ENCODE results near the gene MTHFSD.

MTHFSD gene

GRCh38 chr16:86584071-86584685 lies 29.1 kb upstream of the MTHFSD start:
- no peak for DNase-seq (ENCODE audit: low read depth in 2 of 2)

- DNase-seq (ENCODE audit: low read depth in 2 of 2): no peak
Observed at GRCh38 chr16:86581458-86581857, 26.4 kb upstream of the MTHFSD start.

DNA sequence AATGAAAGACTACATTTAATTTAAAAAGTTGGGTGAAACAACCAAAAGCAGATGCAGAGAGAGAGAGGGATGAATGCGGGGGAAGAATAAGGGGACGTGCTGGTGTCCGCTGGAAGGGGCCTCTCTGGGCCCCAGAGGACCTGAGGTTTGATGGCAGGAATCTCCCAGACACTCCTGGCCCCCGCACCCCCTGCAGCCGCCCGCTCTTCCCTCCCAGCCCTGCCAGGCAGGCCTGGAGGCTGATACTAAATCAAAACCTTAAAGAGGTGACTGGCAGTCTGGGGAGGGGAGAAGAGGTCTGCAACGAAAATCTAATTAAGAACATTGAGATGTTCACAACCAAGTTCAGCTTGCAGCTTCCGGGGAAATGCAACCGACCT lies 25.7 kb upstream of the MTHFSD start:
- no peak for DNase-seq (ENCODE audit: low read depth in 2 of 2)

DNA sequence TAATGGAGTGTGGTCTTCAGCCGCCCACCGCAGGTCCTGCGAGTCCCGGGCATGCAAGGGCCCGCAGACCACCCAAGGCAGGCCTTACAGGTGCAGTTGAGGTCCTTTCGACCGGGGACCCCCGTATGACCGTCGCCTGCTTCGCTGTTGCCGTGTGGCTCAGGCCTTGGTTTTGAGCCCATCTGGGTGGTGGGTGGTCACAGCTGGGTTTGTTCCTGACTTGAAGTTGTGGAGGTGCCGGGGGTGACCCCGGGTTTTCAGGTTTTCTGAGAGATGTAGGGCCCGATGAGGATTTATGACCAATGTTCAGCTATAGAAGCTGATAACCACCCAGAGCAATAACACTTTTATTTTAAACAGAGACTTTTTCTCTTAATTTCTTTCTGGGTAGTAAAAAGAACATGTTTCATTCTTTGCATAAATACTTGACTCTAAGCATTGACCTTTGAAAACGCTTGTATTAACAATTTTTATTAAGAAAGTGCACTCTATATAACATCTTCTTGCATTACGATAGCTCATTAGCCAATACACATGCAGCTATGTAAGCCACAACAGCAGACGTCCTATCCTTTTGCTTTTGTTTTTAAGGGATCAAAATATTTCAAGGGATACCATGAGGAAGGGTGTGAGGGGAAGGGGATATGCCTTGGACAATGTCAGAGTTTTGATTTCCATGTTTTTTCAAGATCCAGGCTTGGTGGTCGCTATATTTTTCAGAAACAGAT lies 25.2 kb upstream of the MTHFSD start:
- DNase-seq (ENCODE audit: low read depth in 2 of 2): no peak

- no peak for DNase-seq (ENCODE audit: low read depth in 2 of 2)
Observed at GRCh38 chr16:86579268-86580062, 24.4 kb upstream of the MTHFSD start.

GRCh38 chr16:86578611-86579267 lies 23.7 kb upstream of the MTHFSD start:
- DNase-seq (ENCODE audit: low read depth in 2 of 2): no peak

GRCh38 chr16:86578061-86578599 lies 23.1 kb upstream of the MTHFSD start, which contains the start of gene FOXL1:
Gene FOXL1 (plus strand): TSS chr16:86578549. CDS start chr16:86578724, 175 bp downstream.
- no peak for DNase-seq (ENCODE audit: low read depth in 2 of 2)

GRCh38 chr16:86577314-86577971 lies 22.4 kb upstream of the MTHFSD start:
- no peak for DNase-seq (ENCODE audit: low read depth in 2 of 2)

DNA sequence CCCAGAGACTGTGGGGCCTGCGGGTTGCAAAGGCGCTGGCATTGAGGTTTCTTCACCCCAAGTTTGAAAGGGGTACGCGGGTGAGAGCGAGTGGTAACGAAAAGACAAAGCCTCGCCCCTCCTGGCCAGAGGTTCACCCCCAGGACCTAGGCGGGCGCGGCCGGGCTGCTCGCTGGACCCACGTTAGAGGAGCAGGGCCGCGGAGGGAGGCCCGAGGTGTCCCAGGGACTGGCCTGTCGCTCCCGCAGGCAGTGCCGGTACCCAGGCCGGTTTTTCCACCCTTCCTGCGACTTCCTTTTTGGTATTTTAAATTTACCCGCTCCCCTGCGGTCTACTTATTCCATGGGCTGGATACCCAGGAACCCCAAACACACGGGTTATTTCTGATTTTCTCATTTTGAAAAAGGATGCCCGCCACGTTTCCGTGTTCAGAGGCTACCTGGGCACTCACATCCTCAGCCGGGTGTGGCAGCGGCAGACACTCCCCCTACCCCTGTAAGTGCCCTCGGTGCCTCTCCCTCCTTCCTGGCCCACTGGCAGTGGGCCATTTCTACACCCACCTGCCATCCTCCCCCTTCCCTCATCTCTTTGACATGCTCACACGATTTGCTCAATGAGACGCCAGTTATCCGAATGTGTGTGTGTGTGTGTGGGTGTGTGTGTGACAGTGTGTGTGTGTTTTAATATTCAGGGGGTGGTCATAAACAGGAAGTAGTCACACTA lies 21.7 kb upstream of the MTHFSD start:
- no peak for DNase-seq (ENCODE audit: low read depth in 2 of 2)

GRCh38 chr16:86575754-86576557 lies 20.9 kb upstream of the MTHFSD start:
- DNase-seq (ENCODE audit: low read depth in 2 of 2): peak in 1 of 2 donors; percentile 39

DNA sequence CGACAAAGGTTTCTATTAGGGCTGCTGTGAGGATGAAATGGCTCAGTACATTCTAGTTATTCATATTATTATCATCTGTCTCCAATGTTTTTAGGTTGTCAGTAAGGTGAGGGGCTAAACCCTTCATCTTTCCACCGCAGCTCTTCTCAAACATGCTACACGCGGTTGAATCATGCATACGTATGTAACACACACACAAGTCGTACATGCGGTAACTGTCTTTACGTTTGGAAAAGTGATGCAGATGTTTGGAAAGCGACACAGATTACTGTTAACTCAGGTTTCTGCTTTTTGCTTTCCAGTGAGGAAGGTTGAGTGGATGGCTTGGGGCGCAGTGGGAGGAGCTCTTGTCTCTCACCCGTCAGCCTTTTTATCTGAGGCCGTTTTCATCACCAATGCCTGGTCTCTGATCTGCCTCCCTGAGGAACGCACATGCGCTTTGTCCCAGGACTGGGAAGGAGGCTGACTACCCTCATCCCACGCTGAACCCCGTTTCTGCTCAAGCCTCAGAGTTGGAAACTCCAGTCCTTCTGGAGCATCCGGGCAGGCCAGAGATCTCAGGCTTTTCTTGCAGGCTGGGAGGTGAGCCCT lies 20.2 kb upstream of the MTHFSD start:
- DNase-seq (ENCODE audit: low read depth in 2 of 2): no peak

DNA sequence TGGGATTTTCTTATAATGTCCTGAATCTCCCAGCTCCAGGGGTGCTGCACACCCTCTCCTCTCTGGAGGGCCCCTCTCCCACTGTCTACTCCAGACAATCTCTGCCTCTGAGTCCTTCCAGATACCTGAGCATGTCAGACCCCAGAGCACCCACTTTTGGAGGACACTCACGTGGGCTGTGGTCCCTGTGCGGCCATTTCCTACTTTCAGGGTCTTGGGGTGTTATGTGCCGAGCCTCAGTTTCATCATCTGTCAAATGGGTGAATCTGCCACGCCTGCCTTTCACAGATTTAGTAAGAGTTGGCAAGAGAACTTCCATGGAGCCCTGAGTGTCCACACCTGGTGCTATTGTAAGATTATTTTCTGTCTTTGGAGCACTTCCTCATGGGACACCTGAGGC lies 19.6 kb upstream of the MTHFSD start:
- DNase-seq (ENCODE audit: low read depth in 2 of 2): no peak

DNA sequence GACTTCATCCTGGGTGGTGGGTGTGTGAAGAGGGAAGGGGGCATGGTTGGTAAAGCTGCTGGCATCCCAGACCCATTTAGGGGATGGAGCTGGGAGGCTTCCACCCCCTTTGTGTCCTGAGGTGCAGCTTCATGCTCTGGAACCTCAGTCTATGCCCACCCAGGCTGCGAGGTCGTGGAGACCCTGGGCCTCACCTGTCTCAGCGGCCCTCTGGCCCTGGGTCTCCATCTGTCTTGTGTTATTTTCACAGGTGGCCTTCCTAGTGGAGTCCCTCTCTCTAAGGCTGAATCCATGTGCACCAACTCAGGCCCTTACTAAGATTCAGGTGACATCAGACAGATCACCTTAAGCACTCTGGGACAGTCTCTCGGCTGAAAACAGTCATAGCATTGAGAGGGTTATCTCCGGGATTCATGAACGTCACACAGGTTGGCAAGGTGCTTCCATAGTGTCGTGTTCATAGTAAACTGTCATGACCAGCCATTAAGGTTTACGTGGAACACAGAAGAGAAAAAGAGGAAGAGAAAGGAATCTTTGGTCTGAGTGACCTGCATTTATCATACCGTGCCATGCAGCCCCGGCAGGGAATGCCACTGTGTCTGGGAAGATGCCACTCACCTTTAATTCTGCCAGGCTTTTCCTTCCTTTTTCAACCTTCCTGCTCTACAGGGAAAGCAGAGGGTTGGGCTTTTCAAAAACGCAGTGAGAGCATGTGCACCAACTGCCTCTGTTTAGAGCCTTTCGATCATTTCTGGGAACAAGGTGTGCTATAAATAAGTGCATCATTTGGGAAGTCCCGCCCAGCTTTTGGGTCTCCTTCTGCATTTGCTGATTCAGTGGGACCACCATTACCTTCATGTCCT lies 18.8 kb upstream of the MTHFSD start:
- no peak for DNase-seq (ENCODE audit: low read depth in 2 of 2)

GRCh38 chr16:86573215-86573614 lies 18.2 kb upstream of the MTHFSD start:
- no peak for DNase-seq (ENCODE audit: low read depth in 2 of 2)

DNA sequence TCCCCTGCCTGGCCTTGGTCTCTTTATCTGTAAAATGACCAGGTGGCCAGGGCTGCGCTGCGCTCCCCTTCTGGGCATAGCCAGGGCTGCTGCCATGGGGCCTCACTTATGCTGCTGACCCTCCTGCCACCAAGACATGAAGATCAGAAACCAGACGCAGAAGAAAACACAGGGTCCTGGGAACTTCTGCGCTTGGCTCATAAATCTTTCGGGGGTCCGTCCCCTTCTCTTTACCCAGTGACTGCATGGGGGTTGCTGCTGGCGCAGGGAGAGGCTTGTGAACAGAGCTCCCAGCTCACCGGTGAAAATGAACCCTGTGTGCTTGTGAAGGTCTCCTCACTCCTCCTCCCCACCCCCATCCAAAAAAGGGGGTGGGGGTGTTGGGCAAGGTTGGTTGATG lies 17.6 kb upstream of the MTHFSD start:
- DNase-seq (ENCODE audit: low read depth in 2 of 2): no peak

- DNase-seq (ENCODE audit: low read depth in 2 of 2): no peak
Observed at GRCh38 chr16:86572041-86572521, 17.0 kb upstream of the MTHFSD start.

DNA sequence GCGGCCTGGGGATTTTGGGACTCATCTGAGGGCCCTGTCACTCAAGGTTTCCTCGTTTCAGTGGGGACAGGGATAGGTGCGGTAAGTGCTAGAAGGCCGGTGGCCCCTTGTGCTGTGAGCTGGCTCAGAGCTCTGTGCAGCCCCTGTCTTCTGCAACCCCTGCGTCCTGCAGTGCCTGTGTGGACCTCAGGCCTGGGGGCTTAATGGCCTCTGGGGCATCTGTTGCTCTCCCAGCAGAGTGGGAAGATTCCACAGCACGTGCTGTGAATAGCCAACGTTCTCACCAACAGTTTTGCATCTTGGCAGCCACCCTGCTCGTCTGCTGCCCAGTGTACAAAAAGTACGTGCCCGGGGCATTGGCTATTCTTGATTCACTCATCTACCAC lies 16.5 kb upstream of the MTHFSD start:
- no peak for DNase-seq (ENCODE audit: low read depth in 2 of 2)
